DMS153 treated with DMSO at 0.1 percent for 48 hours (cell line): ENCODE measurements around the gene CCDC102B.

Experiments used
- DNase-seq: peaks from one replicate; lab custom pipeline; 2025; ENCODE audit not compliant: unreplicated experiment; lab: John Stamatoyannopoulos, UW

The CCDC102B gene

DNA sequence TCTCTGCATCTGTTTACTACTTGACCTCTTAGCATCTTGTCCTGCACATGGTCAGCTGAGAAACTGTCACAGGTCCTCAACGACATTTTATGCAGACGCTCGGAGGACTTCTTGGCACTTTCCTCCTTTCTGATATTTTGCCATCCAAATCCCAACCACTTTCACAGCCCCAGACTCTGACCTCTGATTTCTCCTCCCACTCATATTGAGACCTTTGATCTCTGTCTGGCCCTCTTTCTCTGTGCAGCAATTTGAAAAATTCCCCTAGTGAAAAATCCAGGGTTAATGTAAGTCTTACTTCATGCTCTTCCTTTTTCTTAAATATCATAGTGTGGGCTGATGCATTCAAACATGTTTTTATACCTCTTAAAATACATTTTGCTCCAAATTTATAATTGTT, 273.8 kb downstream of the CCDC102B start:
- DNase-seq: no peak

DNA sequence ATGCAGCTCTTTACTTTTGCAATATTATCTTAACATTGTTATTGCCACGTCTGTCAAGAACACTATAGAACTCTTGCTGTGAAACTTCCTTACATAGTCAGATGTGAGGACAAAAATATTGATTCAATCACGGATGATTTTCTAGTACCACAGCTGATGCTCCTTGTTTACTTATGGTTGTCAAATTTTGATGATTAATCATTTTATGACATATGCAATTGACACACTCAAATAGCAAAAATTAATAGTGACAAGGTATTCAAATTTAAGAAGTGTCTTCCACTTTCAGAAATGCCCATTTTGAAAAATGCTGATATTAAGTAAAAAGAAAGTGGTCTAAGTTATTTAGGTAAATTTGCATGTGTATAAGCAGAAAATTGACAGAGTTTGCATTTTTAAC, 284.0 kb downstream of the CCDC102B start:
- DNase-seq: no peak

DNA sequence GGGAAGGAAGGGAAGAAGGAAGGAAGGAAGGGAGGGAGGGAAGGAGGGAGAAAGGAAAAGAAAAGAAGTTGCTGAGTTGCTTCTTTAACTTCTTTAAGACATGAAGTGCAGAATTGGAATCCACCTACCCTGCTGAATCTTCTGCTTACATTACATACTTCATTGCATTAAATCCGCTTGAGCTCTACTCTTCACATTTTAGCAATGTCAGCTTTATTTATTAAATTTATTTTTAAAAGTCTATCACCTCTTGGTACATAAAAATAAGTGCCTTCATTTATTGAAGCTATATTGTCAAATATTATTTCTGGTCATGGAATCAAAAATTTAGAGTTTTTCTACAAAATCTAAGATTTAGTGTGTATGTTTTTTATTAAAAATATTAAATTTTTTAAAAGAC, 284.6 kb downstream of the CCDC102B start:
- DNase-seq: no peak

- no peak for DNase-seq
These were observed 288.1 kb downstream of the CCDC102B start for GRCh38 chr18:69085951-69086350.

DNA sequence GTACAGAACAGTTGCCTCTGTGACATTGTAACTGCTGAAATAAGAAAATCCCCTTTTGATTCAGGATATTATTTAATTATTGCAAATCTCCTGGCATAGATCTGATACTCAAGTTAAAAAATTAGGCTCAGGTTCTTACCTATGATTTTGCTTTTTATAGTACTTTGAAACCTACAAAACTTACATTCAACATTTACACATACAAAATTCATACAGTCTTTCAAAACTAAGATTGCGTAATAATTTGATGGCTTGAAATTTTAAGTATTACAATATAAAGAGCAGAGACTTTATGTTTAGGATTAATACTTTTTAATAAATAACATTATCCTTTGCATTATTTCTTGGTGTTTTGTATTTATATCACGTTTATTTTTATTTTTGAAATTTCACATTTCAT, 291.1 kb downstream of the CCDC102B start:
- no peak for DNase-seq

GRCh38 chr18:69097349-69097748, 299.5 kb downstream of the CCDC102B start:
- DNase-seq: no peak

GRCh38 chr18:69102959-69103358, 305.1 kb downstream of the CCDC102B start:
- DNase-seq: no peak
